ENCODE data around the gene DEFB124. TPM values are rescaled to one million over a fixed set of nuclear protein-coding genes. Genes with fewer than 3 reads are reported as not detected.

The DEFB124 gene
- total RNA-seq, 1 donor from 2014 or later, result not detected

DNA sequence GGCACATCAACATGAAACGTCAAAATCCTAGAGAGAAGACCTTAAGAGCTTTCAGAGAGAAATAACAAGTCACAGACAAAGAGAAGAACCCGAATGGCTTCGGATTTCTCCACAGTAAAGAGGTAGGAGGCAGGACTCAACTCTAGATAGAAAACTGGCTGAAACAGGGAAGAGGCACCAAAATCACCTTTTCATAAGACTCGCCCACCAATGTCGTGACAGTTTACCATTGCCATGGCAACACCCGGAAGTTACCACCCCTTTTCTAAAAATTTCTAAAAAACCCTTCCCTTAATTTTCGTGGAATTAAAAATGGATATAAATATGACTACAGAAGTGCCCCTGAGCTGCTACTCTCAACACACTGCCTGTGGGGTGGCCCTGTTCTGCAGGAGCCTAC is 56.6 kb downstream of the DEFB124 start:
- Histone ChIP-seq H3K27me3 (ENCODE audit: control insufficient read depth, insufficient read depth, low read length) (no peaks in the 10 kb centered on the region), H3K4me3 (ENCODE audit: low read depth, low read length) (no peak overlapping the region), H3K36me3 (ENCODE audit: control insufficient read depth, insufficient read depth, low read length) (no peaks in the 10 kb centered on the region)
- TF ChIP-seq, protein P1, sequence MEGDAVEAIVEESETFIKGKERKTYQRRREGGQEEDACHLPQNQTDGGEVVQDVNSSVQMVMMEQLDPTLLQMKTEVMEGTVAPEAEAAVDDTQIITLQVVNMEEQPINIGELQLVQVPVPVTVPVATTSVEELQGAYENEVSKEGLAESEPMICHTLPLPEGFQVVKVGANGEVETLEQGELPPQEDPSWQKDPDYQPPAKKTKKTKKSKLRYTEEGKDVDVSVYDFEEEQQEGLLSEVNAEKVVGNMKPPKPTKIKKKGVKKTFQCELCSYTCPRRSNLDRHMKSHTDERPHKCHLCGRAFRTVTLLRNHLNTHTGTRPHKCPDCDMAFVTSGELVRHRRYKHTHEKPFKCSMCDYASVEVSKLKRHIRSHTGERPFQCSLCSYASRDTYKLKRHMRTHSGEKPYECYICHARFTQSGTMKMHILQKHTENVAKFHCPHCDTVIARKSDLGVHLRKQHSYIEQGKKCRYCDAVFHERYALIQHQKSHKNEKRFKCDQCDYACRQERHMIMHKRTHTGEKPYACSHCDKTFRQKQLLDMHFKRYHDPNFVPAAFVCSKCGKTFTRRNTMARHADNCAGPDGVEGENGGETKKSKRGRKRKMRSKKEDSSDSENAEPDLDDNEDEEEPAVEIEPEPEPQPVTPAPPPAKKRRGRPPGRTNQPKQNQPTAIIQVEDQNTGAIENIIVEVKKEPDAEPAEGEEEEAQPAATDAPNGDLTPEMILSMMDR (IDR thresholded peaks at IDR 0.05; ENCODE audit: insufficient read depth, low read length, poor library complexity, severe bottlenecking), result no peak
- no peak for DNase-seq (ENCODE audit: low read depth)

DNA sequence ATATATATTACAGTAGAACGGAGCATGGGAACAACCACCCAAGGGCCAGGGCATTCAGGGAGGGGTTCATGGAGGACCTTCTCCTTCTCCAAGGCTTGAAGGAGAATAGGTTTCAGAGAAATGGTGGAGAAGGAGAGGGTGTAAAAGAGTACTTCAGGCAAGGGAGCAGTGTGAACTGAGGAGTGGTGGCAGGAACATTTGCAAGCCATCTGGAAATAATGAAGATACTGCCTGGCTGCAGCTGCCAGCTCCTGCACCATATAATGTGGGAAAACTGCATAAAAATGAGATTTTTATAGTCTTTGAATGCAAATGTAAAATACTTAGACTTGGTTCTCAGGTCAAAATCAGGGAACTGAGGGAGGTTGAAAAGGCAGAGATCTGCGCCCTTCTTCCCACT is 59.3 kb downstream of the DEFB124 start:
- Histone ChIP-seq H3K4me3 (ENCODE audit: low read depth, low read length) (no peak overlapping the region), H3K27me3 (ENCODE audit: control insufficient read depth, insufficient read depth, low read length) (no peaks in the 10 kb centered on the region)
- TF ChIP-seq, protein P1 (IDR thresholded peaks at IDR 0.05; ENCODE audit: insufficient read depth, low read length, poor library complexity, severe bottlenecking), result no peak

More for the DNA sequence above, 59.3 kb downstream of the DEFB124 start:
- DNase-seq (ENCODE audit: low read depth), result no peak
- no peaks in the 10 kb centered on the region for H3K36me3 ChIP-seq (ENCODE audit: control insufficient read depth, insufficient read depth, low read length)

Other genes starting within 250 kb of the DEFB124 start
- not detected in 2 replicates for gene DEFB115, start 217.5 kb downstream of the DEFB124 start, total RNA-seq
- gene DEFB116, start 166.5 kb downstream of the DEFB124 start, total RNA-seq, result not detected in 2 replicates
- gene DEFB118, start 106.5 kb downstream of the DEFB124 start, total RNA-seq, result not detected in 2 replicates
- gene DEFB119, start 84.5 kb downstream of the DEFB124 start, total RNA-seq, result not detected in 2 replicates
- gene DEFB121, start 68.9 kb downstream of the DEFB124 start, total RNA-seq, result not detected in 2 replicates
- not detected in 2 replicates for gene DEFB123, start 34.5 kb downstream of the DEFB124 start, total RNA-seq
- not detected in 2 replicates for gene REM1, start 161 bp upstream of the DEFB124 start, total RNA-seq
- 116 and 133 TPM in 2 replicates for gene HM13, start 39.3 kb upstream of the DEFB124 start, total RNA-seq
- 27.5 and 32.1 TPM in 2 replicates for gene ID1, start 130.2 kb upstream of the DEFB124 start, total RNA-seq
- gene COX4I2, start 162.8 kb upstream of the DEFB124 start, total RNA-seq, result 0.25 TPM in 1 of 2 replicates, not detected in the other
- 252 and 283 TPM in 2 replicates for gene BCL2L1, start 247.7 kb upstream of the DEFB124 start, total RNA-seq

Measured in kidney epithelial cell (primary cell).